Neural cell (in vitro differentiated cells): ENCODE measurements around the gene AFDN. TPM values are rescaled to one million over a fixed set of nuclear protein-coding genes. Genes with fewer than 3 reads are reported as not detected.

Experiments used
- H2AFZ ChIP-seq: fragments of 200-600, 300-800 bp; sonication (generic), shearing (Covaris generic); 2 replicates; pipeline ENCODE4 v1.6.0; 2014; ENCODE audit warnings: low read depth, mild to moderate bottlenecking, antibody characterized with exemption, low read length, moderate library complexity
- H3F3A ChIP-seq: fragments of 200-600 bp; shearing (Covaris generic); 2 replicates; pipeline ENCODE4 v1.6.1; 2016; ENCODE audit warnings: mild to moderate bottlenecking, moderate library complexity, mixed read lengths, antibody characterized with exemption, low read length; ENCODE audit not compliant: insufficient read depth, poor library complexity, severe bottlenecking
- H3K27ac ChIP-seq: fragments of 200-600, 300-800 bp; sonication (generic), shearing (Covaris generic); 2 replicates; pipeline ENCODE4 v1.5.1; 2014; ENCODE audit warnings: mild to moderate bottlenecking, low read length, moderate library complexity
- H3K27me3 ChIP-seq: fragments of 300-800, 200-600 bp; sonication (generic), shearing (Covaris generic); 2 replicates; pipeline ENCODE4 v1.6.0; 2014; ENCODE audit warnings: mild to moderate bottlenecking, low read depth, low read length, moderate library complexity; ENCODE audit not compliant: insufficient read depth
- H3K36me3 ChIP-seq: fragments of 300-800, 200-600 bp; sonication (generic), shearing (Covaris generic); 2 replicates; pipeline ENCODE4 v1.5.1; 2014; ENCODE audit warnings: mild to moderate bottlenecking, antibody characterized with exemption, low read length, moderate library complexity; ENCODE audit not compliant: insufficient read depth
- H3K4me2 ChIP-seq: fragments of 300-800, 200-600 bp; sonication (generic), shearing (Covaris generic); 2 replicates; pipeline ENCODE4 v1.6.0; 2014; ENCODE audit warnings: mild to moderate bottlenecking, low read length
- H3K4me3 ChIP-seq: fragments of 300-800, 200-600 bp; sonication (generic), shearing (Covaris generic); 2 replicates; pipeline ENCODE4 v1.5.1; 2014; ENCODE audit warnings: mild to moderate bottlenecking, low read length, moderate library complexity
- H3K79me2 ChIP-seq: fragments of 200-600 bp; shearing (Covaris generic); replicated peaks from 2 replicates; pipeline ENCODE4 v1.6.0; 2014; ENCODE audit warnings: mild to moderate bottlenecking, low read length, moderate library complexity; ENCODE audit not compliant: insufficient read depth
- H3K9ac ChIP-seq: fragments of 300-800, 200-600 bp; sonication (generic), shearing (Covaris generic); 2 replicates; pipeline ENCODE4 v1.6.1; 2016; ENCODE audit warnings: mild to moderate bottlenecking, low read length, mixed read lengths
- H3K9me2 ChIP-seq: fragments of 200-600 bp; shearing (Covaris generic); 2 replicates; pipeline ENCODE4 v1.6.1; 2016; ENCODE audit warnings: mild to moderate bottlenecking, low read length, mixed read lengths; ENCODE audit not compliant: insufficient read depth
- H3K9me3 ChIP-seq: fragments of 200-600, 300-800 bp; sonication (generic), shearing (Covaris generic); 2 replicates; pipeline ENCODE4 v1.6.1; 2016; ENCODE audit warnings: mild to moderate bottlenecking, mixed run types, low read length, moderate library complexity, mixed read lengths
- H4K20me1 ChIP-seq: fragments of 200-600 bp; shearing (Covaris generic); 2 replicates; pipeline ENCODE4 v1.6.1; 2016; ENCODE audit warnings: mild to moderate bottlenecking, mixed run types; ENCODE audit not compliant: insufficient read depth
- EZH2 ChIP-seq: fragments of 200-600, 300-800 bp; shearing (Covaris generic), sonication (generic); IDR thresholded peaks from 2 replicates; pipeline ENCODE4 v1.6.1; 2014; ENCODE audit warnings: antibody characterized with exemption, low read length, borderline replicate concordance, mild to moderate bottlenecking; ENCODE audit not compliant: insufficient read depth, poor library complexity, severe bottlenecking
- MXI1 ChIP-seq: fragments of 450-650 bp; conservative IDR thresholded peaks from 2 replicates; pipeline ENCODE4 v1.6.1; 2014; ENCODE audit warnings: antibody characterized with exemption, mild to moderate bottlenecking; ENCODE audit not compliant: poor library complexity, severe bottlenecking
- RAD21 ChIP-seq: fragments of 450-650 bp; conservative IDR thresholded peaks from 2 replicates; pipeline ENCODE4 v1.6.1; 2014; ENCODE audit warnings: antibody characterized with exemption, mild to moderate bottlenecking, moderate library complexity
- REST ChIP-seq: IDR thresholded peaks from 2 replicates; pipeline ENCODE4 v1.6.1; 2012; ENCODE audit warnings: borderline replicate concordance
- SMC3 ChIP-seq: fragments of 450-650 bp; conservative IDR thresholded peaks from 2 replicates; pipeline ENCODE4 v1.6.1; 2014; ENCODE audit warnings: antibody characterized with exemption, mild to moderate bottlenecking, moderate library complexity; ENCODE audit not compliant: poor library complexity
- TAF1 ChIP-seq: IDR thresholded peaks from 2 replicates; pipeline ENCODE4 v1.6.1; 2012; ENCODE audit warnings: low read depth
- polyA plus RNA-seq: library from polyadenylated mRNA; depleted of rRNA; stranded (reverse); fragments of >200 nt; gene quantifications from 2 replicates; pipeline ENCODE4 v1.2.3, GENCODE V29; 2014

Gene AFDN
- polyA plus RNA-seq, 1 donor from 2014 or later, result 193 TPM

GRCh38 chr6:168011291-168011690 is 184.6 kb downstream of the AFDN start:
- no peak for TF ChIP-seq RAD21
- no peak for TF ChIP-seq MXI1
- H3K27ac ChIP-seq, result no peak overlapping the region
- no peaks in the 10 kb centered on the region for H3K36me3 ChIP-seq

DNA sequence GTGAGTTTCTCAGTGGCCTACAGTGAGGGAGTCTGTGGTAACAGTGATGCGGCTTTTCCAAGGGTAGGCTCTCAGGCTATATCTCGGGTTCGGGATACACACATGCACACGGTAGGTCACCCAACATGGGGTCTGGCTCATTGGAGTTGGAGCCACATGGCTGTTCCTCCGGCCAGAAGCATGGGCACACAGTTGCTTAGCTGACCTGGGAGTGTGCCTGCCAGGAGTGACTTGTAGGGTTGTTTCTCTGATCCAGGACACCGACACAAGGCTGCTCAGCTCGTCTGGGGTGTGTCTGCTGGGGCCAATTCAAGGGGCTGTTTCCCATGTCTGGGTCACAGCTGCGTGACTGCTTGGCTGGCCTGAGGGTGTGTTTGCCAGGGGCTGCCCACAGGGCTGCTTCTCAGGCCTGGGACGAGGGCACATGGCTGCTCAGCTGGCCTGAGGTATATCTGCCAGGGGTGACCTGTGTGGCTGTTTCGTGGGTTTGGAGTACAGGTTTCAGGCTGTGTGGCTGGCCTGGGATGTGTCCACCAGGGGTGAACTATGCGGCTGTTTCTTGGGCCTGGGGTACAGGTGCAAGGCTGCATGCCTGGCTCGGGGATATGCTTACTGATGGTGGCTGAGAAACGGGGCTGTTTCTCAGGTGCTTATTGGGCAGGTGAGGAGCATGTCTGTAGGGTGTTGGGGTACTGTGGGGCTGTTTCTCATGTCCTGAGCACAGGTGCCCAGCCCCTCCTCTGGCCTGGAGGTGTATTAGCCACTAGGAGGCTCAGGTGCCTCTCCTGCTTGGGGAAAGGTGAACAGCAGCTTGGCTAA is 185.9 kb downstream of the AFDN start:
- TF ChIP-seq RAD21, result no peak
- H3K79me2 ChIP-seq, result no peaks in the 10 kb centered on the region
- H3K27me3 ChIP-seq, result no peaks in the 10 kb centered on the region
- no peak overlapping the region for H2AFZ ChIP-seq
- H3K36me3 ChIP-seq, result no peaks in the 10 kb centered on the region
- H3K4me2 ChIP-seq, result no peak overlapping the region
- H3K9ac ChIP-seq, result no peak overlapping the region
- no peak overlapping the region for H3K4me3 ChIP-seq
- H3K9me2 ChIP-seq, result no peaks in the 10 kb centered on the region
- no peak overlapping the region for H3K27ac ChIP-seq
- peaks cover 12% of the 10 kb centered on the region for H3K9me3 ChIP-seq
- H3F3A ChIP-seq, result no peaks in the 10 kb centered on the region
- H4K20me1 ChIP-seq, result no peaks in the 10 kb centered on the region

More at GRCh38 chr6:168011291-168011690, 184.6 kb downstream of the AFDN start:
- Histone ChIP-seq H3F3A (no peaks in the 10 kb centered on the region), H3K9ac (no peak overlapping the region), H3K79me2 (no peaks in the 10 kb centered on the region), H3K9me3 (peaks cover 12% of the 10 kb centered on the region), H3K4me2 (no peak overlapping the region), H3K9me2 (no peaks in the 10 kb centered on the region), H2AFZ (no peak overlapping the region), H3K27me3 (no peaks in the 10 kb centered on the region), H4K20me1 (no peaks in the 10 kb centered on the region), H3K4me3 (no peak overlapping the region)

DNA sequence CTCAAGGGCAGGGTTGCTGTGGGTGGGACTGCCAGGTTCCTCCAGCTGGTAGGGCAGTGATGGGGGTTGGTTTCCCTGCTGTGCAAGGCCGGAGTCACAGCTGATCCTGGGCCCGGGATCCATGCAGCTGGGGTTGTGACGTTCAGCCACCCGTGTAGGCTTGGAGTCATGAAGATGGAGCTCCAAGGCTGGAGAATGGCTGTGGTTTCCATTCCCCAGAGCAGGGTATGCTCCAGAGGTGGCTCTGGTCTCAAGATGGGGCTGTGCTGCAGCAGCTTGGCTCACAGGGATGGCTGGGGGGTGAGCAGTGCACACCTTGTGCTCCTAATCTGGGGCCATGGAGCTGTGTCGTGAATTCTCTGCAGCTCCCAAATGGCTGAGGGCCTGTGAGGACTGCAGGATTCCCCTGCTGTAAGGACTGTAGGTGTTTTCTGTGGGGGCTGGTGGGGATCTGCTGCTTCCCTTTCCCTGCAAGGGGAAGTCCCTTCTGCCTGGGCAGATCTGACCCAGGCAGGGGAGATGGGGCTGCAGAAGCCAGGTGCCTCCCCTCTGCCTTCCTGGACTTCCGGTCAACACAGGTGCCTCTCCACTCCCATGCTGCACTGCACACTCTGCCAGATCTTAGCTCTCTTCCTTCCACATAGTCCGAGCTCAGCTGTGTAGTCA is 186.7 kb downstream of the AFDN start:
- Histone ChIP-seq H3K4me3 (no peak overlapping the region), H3K79me2 (no peaks in the 10 kb centered on the region), H3K27ac (no peak overlapping the region), H3K4me2 (no peak overlapping the region), H3K27me3 (no peaks in the 10 kb centered on the region), H3F3A (no peaks in the 10 kb centered on the region), H3K36me3 (no peaks in the 10 kb centered on the region), H3K9me3 (peaks cover 12% of the 10 kb centered on the region), H3K9me2 (no peaks in the 10 kb centered on the region), H4K20me1 (no peaks in the 10 kb centered on the region), H3K9ac (no peak overlapping the region), H2AFZ (no peak overlapping the region)
- no peak for TF ChIP-seq TAF1

GRCh38 chr6:168014428-168014827 is 187.7 kb downstream of the AFDN start:
- Histone ChIP-seq H3K9me3 (peaks cover 12% of the 10 kb centered on the region), H3K4me3 (no peak overlapping the region), H3K27me3 (no peaks in the 10 kb centered on the region), H3F3A (no peaks in the 10 kb centered on the region), H3K9ac (no peak overlapping the region), H3K9me2 (no peaks in the 10 kb centered on the region), H3K36me3 (no peaks in the 10 kb centered on the region), H4K20me1 (no peaks in the 10 kb centered on the region), H3K4me2 (no peak overlapping the region), H3K79me2 (no peaks in the 10 kb centered on the region), H3K27ac (no peak overlapping the region), H2AFZ (no peak overlapping the region)
- TF ChIP-seq TAF1, result no peak
- no peak for TF ChIP-seq RAD21
- no peak for TF ChIP-seq SMC3
- TF ChIP-seq REST, result no peak
- no peak for TF ChIP-seq EZH2
